Fibroblast of the aortic adventitia (primary cell): ENCODE results near the gene SIGLEC11. TPM values are rescaled to one million over a fixed set of nuclear protein-coding genes. Genes with fewer than 3 reads are reported as not detected.

Experiments used
- DNase-seq: peaks from one replicate; pipeline ENCODE4 v3.0.0-alpha.2; 2010; ENCODE audit warnings: low read depth
- H3K4me3 ChIP-seq: 2 replicates; pipeline ENCODE4 v1.5.1; 2011; ENCODE audit warnings: low read depth, mild to moderate bottlenecking, control low read depth, low read length, moderate library complexity
- CTCF ChIP-seq: IDR thresholded peaks from 2 replicates; pipeline ENCODE4 v1.5.1; 2011; ENCODE audit warnings: mild to moderate bottlenecking, low read length, control low read depth, inconsistent platforms; ENCODE audit not compliant: insufficient read depth
- total RNA-seq: library from RNA; depleted of rRNA; stranded (reverse); fragments of >200 nt; gene quantifications from 2 replicates; pipeline ENCODE4 v1.2.3, GENCODE V29; 2012; ENCODE audit warnings: low replicate concordance

Gene SIGLEC11
- total RNA-seq, 1 donor = not detected

GRCh38 chr19:49981603-49982593 is 20.9 kb upstream of the SIGLEC11 start:
- H3K4me3 ChIP-seq = no peak overlapping the region
- no peak for DNase-seq
- no peak for TF ChIP-seq CTCF

- no peak for DNase-seq
- no peak overlapping the region for H3K4me3 ChIP-seq
- no peak for TF ChIP-seq CTCF
Observed at GRCh38 chr19:49978324-49978723, 17.4 kb upstream of the SIGLEC11 start.

GRCh38 chr19:49977881-49978280 is 16.9 kb upstream of the SIGLEC11 start:
- no peak for TF ChIP-seq CTCF
- H3K4me3 ChIP-seq = no peak overlapping the region
- no peak for DNase-seq

- TF ChIP-seq CTCF = no peak
- no peak for DNase-seq
- no peak overlapping the region for H3K4me3 ChIP-seq
Observed at GRCh38 chr19:49977076-49977475, 16.1 kb upstream of the SIGLEC11 start.

- no peak overlapping the region for H3K4me3 ChIP-seq
- TF ChIP-seq CTCF = no peak
- DNase-seq = peak; percentile 27
Observed at GRCh38 chr19:49976496-49976895, 15.5 kb upstream of the SIGLEC11 start.

- TF ChIP-seq CTCF = no peak
- no peak overlapping the region for H3K4me3 ChIP-seq
- no peak for DNase-seq
Observed at GRCh38 chr19:49975051-49975450, 14.1 kb upstream of the SIGLEC11 start.

- TF ChIP-seq CTCF = no peak
- no peak overlapping the region for H3K4me3 ChIP-seq
- no peak for DNase-seq
Observed at GRCh38 chr19:49973987-49974386, 13.0 kb upstream of the SIGLEC11 start.
